ENCODE measurements around the gene SPACA5B. TPM values are rescaled to one million over a fixed set of nuclear protein-coding genes. Genes with fewer than 3 reads are reported as not detected.

SPACA5B gene
- total and polyA plus RNA-seq, 2 experiments from 2014 or later: not detected

DNA sequence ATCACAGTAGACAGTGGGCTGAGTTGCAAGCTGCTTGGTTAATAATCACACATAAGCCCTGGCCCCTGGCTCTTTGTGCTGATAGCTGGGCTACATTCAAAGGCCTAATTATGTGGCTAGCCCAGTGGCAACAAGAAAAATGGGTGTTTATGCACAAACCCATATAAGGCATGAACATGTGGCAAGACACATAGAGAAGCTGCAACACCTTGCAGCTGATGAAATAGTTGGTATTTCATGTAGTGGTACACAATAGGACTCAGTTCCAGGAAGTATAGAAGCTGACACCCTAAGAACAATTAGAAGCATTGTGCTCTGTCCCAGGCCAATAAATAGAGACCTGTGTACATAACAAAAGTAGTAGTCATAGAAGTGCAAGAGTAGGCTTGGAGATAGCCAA, 44.3 kb upstream of the SPACA5B start:
- Histone ChIP-seq H3K4me3 (no peak overlapping the region), H3K79me2 (replicated peaks; ENCODE audit: insufficient read depth) (no peaks in the 10 kb centered on the region), H3K9me2 (ENCODE audit: insufficient read depth) (no peaks in the 10 kb centered on the region), H2AFZ (no peak overlapping the region), H3K27me3 (ENCODE audit: insufficient read depth) (no peaks in the 10 kb centered on the region), H3K4me1 (ENCODE audit: insufficient read depth) (no peaks in the 10 kb centered on the region), H4K20me1 (replicated peaks; ENCODE audit: insufficient read depth) (no peaks in the 10 kb centered on the region), H3K27ac (ENCODE audit: low read depth) (no peak overlapping the region), H3K4me2 (no peak overlapping the region), H3F3A (replicated peaks; ENCODE audit: low read depth) (no peaks in the 10 kb centered on the region), H3K36me3 (ENCODE audit: insufficient read depth) (no peaks in the 10 kb centered on the region)
- Mint-ChIP-seq H3K9me3 (no peaks in the 10 kb centered on the region; the same call in 2 of the 3 replicates), H3K36me3 (ENCODE audit: low read depth) (no peaks in the 10 kb centered on the region), H3K27ac (no peak overlapping the region), H3K27me3 (ENCODE audit: insufficient read depth, low read depth, poor library complexity) (peaks cover 4% of the 10 kb centered on the region), H3K4me3 (no peak overlapping the region), H3K4me1 (no peaks in the 10 kb centered on the region)
- TF ChIP-seq EZH2 (IDR thresholded peaks at IDR 0.05; ENCODE audit: low read depth, unreplicated experiment) (no peak), JUNB (IDR thresholded peaks at IDR 0.05; ENCODE audit: unreplicated experiment) (no peak), POLR2AphosphoS5 (IDR thresholded peaks at IDR 0.05; ENCODE audit: low read depth) (no peak), STAT1 (IDR thresholded peaks at IDR 0.05; ENCODE audit: unreplicated experiment) (no peak), CREB1 (CRISPR knock-in tag; IDR thresholded peaks at IDR 0.05; ENCODE audit: low read depth) (no peak), EZH2phosphoT487 (IDR thresholded peaks at IDR 0.05; ENCODE audit: unreplicated experiment) (no peak), ZNF331 (CRISPR knock-in tag; IDR thresholded peaks at IDR 0.05; ENCODE audit: low read depth) (no peak), NANOG (IDR thresholded peaks at IDR 0.05; ENCODE audit: borderline replicate concordance) (no peak), ZNF114 (CRISPR knock-in tag; IDR thresholded peaks at IDR 0.05) (no peak)
- TF ChIP-seq, protein P1, sequence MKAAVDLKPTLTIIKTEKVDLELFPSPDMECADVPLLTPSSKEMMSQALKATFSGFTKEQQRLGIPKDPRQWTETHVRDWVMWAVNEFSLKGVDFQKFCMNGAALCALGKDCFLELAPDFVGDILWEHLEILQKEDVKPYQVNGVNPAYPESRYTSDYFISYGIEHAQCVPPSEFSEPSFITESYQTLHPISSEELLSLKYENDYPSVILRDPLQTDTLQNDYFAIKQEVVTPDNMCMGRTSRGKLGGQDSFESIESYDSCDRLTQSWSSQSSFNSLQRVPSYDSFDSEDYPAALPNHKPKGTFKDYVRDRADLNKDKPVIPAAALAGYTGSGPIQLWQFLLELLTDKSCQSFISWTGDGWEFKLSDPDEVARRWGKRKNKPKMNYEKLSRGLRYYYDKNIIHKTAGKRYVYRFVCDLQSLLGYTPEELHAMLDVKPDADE (IDR thresholded peaks at IDR 0.05): no peak
- TF ChIP-seq, protein P2, sequence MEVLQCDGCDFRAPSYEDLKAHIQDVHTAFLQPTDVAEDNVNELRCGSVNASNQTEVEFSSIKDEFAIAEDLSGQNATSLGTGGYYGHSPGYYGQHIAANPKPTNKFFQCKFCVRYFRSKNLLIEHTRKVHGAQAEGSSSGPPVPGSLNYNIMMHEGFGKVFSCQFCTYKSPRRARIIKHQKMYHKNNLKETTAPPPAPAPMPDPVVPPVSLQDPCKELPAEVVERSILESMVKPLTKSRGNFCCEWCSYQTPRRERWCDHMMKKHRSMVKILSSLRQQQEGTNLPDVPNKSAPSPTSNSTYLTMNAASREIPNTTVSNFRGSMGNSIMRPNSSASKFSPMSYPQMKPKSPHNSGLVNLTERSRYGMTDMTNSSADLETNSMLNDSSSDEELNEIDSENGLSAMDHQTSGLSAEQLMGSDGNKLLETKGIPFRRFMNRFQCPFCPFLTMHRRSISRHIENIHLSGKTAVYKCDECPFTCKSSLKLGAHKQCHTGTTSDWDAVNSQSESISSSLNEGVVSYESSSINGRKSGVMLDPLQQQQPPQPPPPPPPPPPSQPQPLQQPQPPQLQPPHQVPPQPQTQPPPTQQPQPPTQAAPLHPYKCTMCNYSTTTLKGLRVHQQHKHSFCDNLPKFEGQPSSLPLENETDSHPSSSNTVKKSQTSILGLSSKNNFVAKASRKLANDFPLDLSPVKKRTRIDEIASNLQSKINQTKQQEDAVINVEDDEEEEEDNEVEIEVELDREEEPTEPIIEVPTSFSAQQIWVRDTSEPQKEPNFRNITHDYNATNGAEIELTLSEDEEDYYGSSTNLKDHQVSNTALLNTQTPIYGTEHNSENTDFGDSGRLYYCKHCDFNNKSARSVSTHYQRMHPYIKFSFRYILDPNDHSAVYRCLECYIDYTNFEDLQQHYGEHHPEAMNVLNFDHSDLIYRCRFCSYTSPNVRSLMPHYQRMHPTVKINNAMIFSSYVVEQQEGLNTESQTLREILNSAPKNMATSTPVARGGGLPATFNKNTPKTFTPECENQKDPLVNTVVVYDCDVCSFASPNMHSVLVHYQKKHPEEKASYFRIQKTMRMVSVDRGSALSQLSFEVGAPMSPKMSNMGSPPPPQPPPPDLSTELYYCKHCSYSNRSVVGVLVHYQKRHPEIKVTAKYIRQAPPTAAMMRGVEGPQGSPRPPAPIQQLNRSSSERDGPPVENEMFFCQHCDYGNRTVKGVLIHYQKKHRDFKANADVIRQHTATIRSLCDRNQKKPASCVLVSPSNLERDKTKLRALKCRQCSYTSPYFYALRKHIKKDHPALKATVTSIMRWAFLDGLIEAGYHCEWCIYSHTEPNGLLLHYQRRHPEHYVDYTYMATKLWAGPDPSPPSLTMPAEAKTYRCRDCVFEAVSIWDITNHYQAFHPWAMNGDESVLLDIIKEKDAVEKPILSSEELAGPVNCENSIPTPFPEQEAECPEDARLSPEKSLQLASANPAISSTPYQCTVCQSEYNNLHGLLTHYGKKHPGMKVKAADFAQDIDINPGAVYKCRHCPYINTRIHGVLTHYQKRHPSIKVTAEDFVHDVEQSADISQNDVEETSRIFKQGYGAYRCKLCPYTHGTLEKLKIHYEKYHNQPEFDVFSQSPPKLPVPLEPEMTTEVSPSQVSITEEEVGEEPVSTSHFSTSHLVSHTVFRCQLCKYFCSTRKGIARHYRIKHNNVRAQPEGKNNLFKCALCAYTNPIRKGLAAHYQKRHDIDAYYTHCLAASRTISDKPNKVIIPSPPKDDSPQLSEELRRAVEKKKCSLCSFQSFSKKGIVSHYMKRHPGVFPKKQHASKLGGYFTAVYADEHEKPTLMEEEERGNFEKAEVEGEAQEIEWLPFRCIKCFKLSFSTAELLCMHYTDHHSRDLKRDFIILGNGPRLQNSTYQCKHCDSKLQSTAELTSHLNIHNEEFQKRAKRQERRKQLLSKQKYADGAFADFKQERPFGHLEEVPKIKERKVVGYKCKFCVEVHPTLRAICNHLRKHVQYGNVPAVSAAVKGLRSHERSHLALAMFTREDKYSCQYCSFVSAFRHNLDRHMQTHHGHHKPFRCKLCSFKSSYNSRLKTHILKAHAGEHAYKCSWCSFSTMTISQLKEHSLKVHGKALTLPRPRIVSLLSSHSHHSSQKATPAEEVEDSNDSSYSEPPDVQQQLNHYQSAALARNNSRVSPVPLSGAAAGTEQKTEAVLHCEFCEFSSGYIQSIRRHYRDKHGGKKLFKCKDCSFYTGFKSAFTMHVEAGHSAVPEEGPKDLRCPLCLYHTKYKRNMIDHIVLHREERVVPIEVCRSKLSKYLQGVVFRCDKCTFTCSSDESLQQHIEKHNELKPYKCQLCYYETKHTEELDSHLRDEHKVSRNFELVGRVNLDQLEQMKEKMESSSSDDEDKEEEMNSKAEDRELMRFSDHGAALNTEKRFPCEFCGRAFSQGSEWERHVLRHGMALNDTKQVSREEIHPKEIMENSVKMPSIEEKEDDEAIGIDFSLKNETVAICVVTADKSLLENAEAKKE (CRISPR knock-in tag; IDR thresholded peaks at IDR 0.05): no peak
- TF ChIP-seq, protein P3, sequence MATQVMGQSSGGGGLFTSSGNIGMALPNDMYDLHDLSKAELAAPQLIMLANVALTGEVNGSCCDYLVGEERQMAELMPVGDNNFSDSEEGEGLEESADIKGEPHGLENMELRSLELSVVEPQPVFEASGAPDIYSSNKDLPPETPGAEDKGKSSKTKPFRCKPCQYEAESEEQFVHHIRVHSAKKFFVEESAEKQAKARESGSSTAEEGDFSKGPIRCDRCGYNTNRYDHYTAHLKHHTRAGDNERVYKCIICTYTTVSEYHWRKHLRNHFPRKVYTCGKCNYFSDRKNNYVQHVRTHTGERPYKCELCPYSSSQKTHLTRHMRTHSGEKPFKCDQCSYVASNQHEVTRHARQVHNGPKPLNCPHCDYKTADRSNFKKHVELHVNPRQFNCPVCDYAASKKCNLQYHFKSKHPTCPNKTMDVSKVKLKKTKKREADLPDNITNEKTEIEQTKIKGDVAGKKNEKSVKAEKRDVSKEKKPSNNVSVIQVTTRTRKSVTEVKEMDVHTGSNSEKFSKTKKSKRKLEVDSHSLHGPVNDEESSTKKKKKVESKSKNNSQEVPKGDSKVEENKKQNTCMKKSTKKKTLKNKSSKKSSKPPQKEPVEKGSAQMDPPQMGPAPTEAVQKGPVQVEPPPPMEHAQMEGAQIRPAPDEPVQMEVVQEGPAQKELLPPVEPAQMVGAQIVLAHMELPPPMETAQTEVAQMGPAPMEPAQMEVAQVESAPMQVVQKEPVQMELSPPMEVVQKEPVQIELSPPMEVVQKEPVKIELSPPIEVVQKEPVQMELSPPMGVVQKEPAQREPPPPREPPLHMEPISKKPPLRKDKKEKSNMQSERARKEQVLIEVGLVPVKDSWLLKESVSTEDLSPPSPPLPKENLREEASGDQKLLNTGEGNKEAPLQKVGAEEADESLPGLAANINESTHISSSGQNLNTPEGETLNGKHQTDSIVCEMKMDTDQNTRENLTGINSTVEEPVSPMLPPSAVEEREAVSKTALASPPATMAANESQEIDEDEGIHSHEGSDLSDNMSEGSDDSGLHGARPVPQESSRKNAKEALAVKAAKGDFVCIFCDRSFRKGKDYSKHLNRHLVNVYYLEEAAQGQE (IDR thresholded peaks at IDR 0.05; ENCODE audit: unreplicated experiment): no peak
- TF ChIP-seq, protein P4, sequence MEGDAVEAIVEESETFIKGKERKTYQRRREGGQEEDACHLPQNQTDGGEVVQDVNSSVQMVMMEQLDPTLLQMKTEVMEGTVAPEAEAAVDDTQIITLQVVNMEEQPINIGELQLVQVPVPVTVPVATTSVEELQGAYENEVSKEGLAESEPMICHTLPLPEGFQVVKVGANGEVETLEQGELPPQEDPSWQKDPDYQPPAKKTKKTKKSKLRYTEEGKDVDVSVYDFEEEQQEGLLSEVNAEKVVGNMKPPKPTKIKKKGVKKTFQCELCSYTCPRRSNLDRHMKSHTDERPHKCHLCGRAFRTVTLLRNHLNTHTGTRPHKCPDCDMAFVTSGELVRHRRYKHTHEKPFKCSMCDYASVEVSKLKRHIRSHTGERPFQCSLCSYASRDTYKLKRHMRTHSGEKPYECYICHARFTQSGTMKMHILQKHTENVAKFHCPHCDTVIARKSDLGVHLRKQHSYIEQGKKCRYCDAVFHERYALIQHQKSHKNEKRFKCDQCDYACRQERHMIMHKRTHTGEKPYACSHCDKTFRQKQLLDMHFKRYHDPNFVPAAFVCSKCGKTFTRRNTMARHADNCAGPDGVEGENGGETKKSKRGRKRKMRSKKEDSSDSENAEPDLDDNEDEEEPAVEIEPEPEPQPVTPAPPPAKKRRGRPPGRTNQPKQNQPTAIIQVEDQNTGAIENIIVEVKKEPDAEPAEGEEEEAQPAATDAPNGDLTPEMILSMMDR (conservative IDR thresholded peaks at IDR 0.05; ENCODE audit: low read depth in 2 of 2): no peak
- DNase-seq (ENCODE audit: low spot score) (no peak), ATAC-seq (no peak)

Data from GM23338 (cell line).